BLaER1 treated with 17β-estradiol and CSF1 and Interleukin-3, amounts not matched to agents 10 nM and 100 nM (cell line): ENCODE results near the gene SMC1A.

Experiments
- H3K27ac ChIP-seq, 11 experiments: shearing (Covaris generic); formaldehyde crosslinking; 2 replicates each; pipeline ENCODE4 v1.8.1; 2022
- H3K27me3 ChIP-seq, 11 experiments: shearing (Covaris generic); formaldehyde crosslinking; 2 replicates each; pipeline ENCODE4 v1.8.1; 2022
- H3K36me3 ChIP-seq, 11 experiments: shearing (Covaris generic); formaldehyde crosslinking; 2 replicates each; pipeline ENCODE4 v1.8.1; 2022
- H3K4me1 ChIP-seq, 10 experiments: shearing (Covaris generic); formaldehyde crosslinking; 2 replicates each; pipeline ENCODE4 v1.8.1; 2022
- H3K4me2 ChIP-seq, 11 experiments: shearing (Covaris generic); formaldehyde crosslinking; 2 replicates each; pipeline ENCODE4 v1.8.1; 2022
- H3K4me3 ChIP-seq, 10 experiments: shearing (Covaris generic); formaldehyde crosslinking; 2 replicates each; pipeline ENCODE4 v1.8.1; 2022
- H3K9ac ChIP-seq, 11 experiments: shearing (Covaris generic); formaldehyde crosslinking; 2 replicates each; pipeline ENCODE4 v1.8.1; 2022
- H3K9me3 ChIP-seq, 11 experiments: shearing (Covaris generic); formaldehyde crosslinking; replicated peaks in 1 of 11; 2 replicates each; pipeline ENCODE4 v1.8.1; 2022
- H4K20me1 ChIP-seq, 11 experiments: shearing (Covaris generic); formaldehyde crosslinking; 2 replicates each; pipeline ENCODE4 v1.8.1; 2022
- Cebpa-rat ChIP-seq, 11 experiments: shearing (Covaris generic); IDR thresholded peaks; 2 replicates each; pipeline ENCODE4 v1.8.1; 2022

The SMC1A gene

DNA sequence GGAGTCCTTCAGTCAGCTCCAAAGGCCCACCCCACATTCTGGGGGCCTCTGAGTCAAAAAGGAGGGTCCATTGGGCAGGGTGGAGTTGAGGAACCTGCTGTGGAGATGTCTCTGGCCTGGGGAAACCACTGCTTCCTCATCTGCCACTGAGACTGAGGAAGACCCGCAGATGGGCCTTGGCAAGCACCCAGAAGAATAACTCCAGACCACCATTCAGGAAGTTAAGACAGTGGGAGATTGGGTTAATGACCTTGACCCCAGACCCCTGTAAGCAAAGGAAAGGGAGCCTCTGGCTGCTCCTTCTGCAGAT is 19.8 kb upstream of the SMC1A start:
- H3K27ac ChIP-seq, result peak overlapping the region in 6 of 11 experiments; percentile 48 to 73 (median 54); a peak in 9 of 22 replicates
- peaks cover 24 to 83% (median 54%) of the 10 kb centered on the region in 11 experiments for H3K27me3 ChIP-seq
- H3K4me2 ChIP-seq, result peak overlapping the region; percentile 72 to 92 (median 84)
- no peaks in the 10 kb centered on the region for H3K36me3 ChIP-seq
- H3K4me3 ChIP-seq, result peak overlapping the region; percentile 40 to 69 (median 56); a peak in 17 of 20 replicates
- H3K4me1 ChIP-seq, result peaks cover 8 to 36% (median 24%) of the 10 kb centered on the region in 10 experiments; a peak in 19 of 20 replicates
- H4K20me1 ChIP-seq, result no peaks in the 10 kb centered on the region
- H3K9ac ChIP-seq, result peak overlapping the region in 8 of 11 experiments; percentile 38 to 71 (median 62); a peak in 13 of 22 replicates
- H3K9me3 ChIP-seq, result no peaks in the 10 kb centered on the region
- no peak for TF ChIP-seq Cebpa-rat (IDR thresholded peaks at IDR 0.05)

DNA sequence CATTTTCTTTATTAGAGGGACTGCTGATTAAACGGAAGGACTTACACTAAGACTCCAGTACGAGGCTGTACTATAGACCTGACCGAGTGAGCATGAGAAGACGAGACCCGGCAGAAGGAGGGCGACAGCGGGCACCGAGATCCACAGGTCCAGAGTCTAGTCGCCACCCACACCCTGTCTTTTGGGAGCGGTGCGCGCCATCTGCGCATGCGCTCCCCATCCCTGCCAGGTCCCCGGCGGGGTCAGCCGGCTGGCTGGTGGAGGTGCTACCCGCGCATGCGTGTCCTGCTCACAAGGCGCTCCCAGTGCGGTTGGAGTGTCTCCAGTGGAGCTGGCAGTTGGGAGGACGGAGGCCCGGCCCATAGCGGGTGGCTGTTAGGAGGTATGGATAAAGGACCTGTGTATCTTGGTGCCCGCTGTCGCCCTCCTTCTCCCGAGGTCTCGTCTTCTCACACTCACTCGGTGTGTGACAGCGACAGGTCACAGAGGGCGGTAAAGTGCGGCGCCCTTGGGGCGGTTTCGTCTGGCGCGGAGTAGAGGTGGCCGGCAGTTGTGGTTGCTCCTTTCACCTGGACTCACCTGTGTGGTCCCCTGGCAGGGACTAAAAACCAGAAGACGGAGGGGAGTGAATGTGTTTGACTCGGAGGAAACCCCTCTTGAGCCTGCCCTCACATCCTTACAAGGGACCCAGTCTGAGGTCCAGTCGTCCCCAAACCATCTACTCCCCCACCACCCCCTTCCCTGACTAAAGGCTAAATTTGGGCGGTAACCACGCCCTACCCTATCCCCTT is 19.3 kb upstream of the SMC1A start:
- H3K4me2 ChIP-seq, result peak overlapping the region; percentile 72 to 92 (median 84)
- H3K9ac ChIP-seq, result peak overlapping the region in 10 of 11 experiments; percentile 38 to 71 (median 62); a peak in 20 of 22 replicates
- peak overlapping the region in 9 of 11 experiments; percentile 6 to 73 (median 49); a peak in 13 of 22 replicates for H3K27ac ChIP-seq
- H4K20me1 ChIP-seq, result no peaks in the 10 kb centered on the region
- peaks cover 23 to 82% (median 51%) of the 10 kb centered on the region in 11 experiments for H3K27me3 ChIP-seq
- no peaks in the 10 kb centered on the region for H3K9me3 ChIP-seq
- no peak for TF ChIP-seq Cebpa-rat (IDR thresholded peaks at IDR 0.05)
- H3K4me1 ChIP-seq, result peaks cover 8 to 37% (median 24%) of the 10 kb centered on the region in 10 experiments; a peak in 19 of 20 replicates
- H3K4me3 ChIP-seq, result peak overlapping the region; percentile 40 to 69 (median 56)
- H3K36me3 ChIP-seq, result no peaks in the 10 kb centered on the region

GRCh38 chrX:53440621-53441517 is 18.4 kb upstream of the SMC1A start:
- peak in 4 of 11 experiments; percentile 9 to 54 (median 37); a peak in 4 of 22 replicates for TF ChIP-seq Cebpa-rat (IDR thresholded peaks at IDR 0.05)
- Histone ChIP-seq H3K27me3 (peaks cover 23 to 82% (median 53%) of the 10 kb centered on the region in 11 experiments), H3K4me2 (peak overlapping the region; percentile 72 to 92 (median 84)), H3K36me3 (no peaks in the 10 kb centered on the region), H3K4me1 (peaks cover 8 to 40% (median 24%) of the 10 kb centered on the region in 10 experiments; a peak in 19 of 20 replicates), H3K9me3 (no peaks in the 10 kb centered on the region), H3K4me3 (peak overlapping the region in 9 of 10 experiments; percentile 40 to 69 (median 58); a peak in 13 of 20 replicates), H3K27ac (peak overlapping the region in 7 of 11 experiments; percentile 27 to 73 (median 53); a peak in 11 of 22 replicates), H3K9ac (peak overlapping the region in 8 of 11 experiments; percentile 38 to 71 (median 62); a peak in 9 of 22 replicates), H4K20me1 (no peaks in the 10 kb centered on the region)

DNA sequence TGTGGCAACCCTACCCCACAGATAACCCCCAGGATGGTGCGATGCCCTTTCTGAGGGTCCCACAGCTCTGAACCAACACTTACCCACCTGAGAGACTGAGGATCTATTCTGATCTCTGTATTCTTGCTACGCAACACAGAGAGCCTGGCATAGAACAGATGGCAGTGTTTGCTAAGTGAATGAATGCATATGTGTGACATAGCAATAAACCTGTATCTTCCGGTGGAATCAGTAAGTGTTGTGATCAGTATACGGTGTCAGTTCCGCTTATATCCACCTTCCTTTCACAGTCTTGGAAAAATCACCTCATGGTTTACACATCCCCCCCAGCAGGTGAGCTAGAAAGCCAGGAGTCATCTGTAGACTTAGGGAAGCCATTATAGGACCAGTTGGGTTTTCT is 17.6 kb upstream of the SMC1A start:
- no peaks in the 10 kb centered on the region for H3K36me3 ChIP-seq
- H4K20me1 ChIP-seq, result no peaks in the 10 kb centered on the region
- no peak overlapping the region for H3K9ac ChIP-seq
- H3K4me1 ChIP-seq, result peaks cover 8 to 40% (median 25%) of the 10 kb centered on the region in 10 experiments; a peak in 19 of 20 replicates
- H3K9me3 ChIP-seq, result no peaks in the 10 kb centered on the region
- peaks cover 23 to 83% (median 57%) of the 10 kb centered on the region in 11 experiments for H3K27me3 ChIP-seq
- H3K4me2 ChIP-seq, result peak overlapping the region in 3 of 11 experiments; percentile 82 to 88 (median 85); a peak in 4 of 22 replicates
- H3K27ac ChIP-seq, result peak overlapping the region in 4 of 11 experiments; percentile 14 to 72 (median 44); a peak in 4 of 22 replicates
- no peak overlapping the region for H3K4me3 ChIP-seq
- TF ChIP-seq Cebpa-rat (IDR thresholded peaks at IDR 0.05), result no peak

DNA sequence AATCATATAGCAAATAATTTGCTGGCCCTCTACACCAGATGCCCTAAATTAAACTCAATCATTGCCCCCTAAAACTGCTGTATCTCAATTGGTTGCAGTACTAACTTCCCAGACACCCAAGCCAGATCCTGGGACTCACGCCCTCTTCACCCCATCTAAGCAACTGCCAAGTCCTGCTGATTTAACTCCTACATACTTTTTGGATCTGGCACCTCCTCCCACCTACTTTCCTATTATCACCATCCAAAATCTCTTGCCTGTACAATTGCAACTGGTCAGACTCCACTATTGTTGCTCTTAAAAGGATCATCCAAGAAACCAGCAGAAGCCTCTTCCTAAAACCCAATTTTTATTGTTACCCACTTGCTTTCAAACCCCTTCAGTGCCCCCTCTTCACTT is 16.4 kb upstream of the SMC1A start:
- Histone ChIP-seq H4K20me1 (no peaks in the 10 kb centered on the region), H3K9me3 (no peaks in the 10 kb centered on the region), H3K4me3 (no peak overlapping the region), H3K27me3 (peaks cover 23 to 79% (median 58%) of the 10 kb centered on the region in 11 experiments), H3K9ac (no peak overlapping the region), H3K4me2 (no peak overlapping the region), H3K4me1 (peaks cover 8 to 47% (median 31%) of the 10 kb centered on the region in 10 experiments; a peak in 19 of 20 replicates), H3K36me3 (no peaks in the 10 kb centered on the region), H3K27ac (no peak overlapping the region; a peak in 1 of 22 replicates)
- no peak for TF ChIP-seq Cebpa-rat (IDR thresholded peaks at IDR 0.05)

DNA sequence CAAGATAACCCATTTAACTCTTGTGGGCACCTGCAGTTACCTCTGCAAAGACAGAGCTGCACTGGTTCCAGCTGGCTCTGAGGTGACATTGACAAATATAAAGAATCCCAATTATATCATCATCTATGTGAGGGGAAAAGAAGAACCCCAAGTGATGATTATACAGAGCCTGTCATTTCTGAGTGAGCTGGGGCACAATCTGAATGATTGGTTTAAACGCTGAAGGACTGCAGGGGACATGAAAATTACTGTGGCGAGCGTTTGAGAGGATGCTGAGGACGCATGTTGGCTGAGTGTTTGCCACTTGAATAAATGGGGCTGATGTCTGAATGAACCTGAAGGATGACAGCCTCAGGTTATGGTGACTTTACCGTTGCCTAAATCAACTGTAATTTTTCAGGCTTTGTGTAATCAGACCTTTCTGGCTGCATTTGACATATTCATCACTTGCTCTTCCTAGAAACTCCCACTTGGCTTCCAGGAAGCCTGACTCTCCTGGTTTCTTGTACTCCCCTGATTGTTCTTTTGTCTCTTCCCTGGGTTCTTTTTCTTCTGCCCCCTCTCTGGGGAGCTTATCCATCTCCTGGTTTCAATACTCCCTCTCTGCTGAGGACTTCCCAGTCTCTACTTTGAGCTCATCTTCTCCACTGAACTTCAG is 15.8 kb upstream of the SMC1A start:
- Histone ChIP-seq H3K4me2 (no peak overlapping the region), H3K4me1 (peaks cover 12 to 52% (median 35%) of the 10 kb centered on the region in 10 experiments; a peak in 19 of 20 replicates), H3K9me3 (no peaks in the 10 kb centered on the region), H3K36me3 (no peaks in the 10 kb centered on the region), H4K20me1 (no peaks in the 10 kb centered on the region), H3K27ac (no peak overlapping the region; a peak in 1 of 22 replicates), H3K9ac (no peak overlapping the region), H3K4me3 (no peak overlapping the region), H3K27me3 (peaks cover 28 to 81% (median 63%) of the 10 kb centered on the region in 11 experiments)
- TF ChIP-seq Cebpa-rat (IDR thresholded peaks at IDR 0.05), result no peak

- Histone ChIP-seq H3K36me3 (peaks cover 0 to 5% (median under 1%) of the 10 kb centered on the region in 11 experiments; a peak in 6 of 22 replicates), H3K9ac (no peak overlapping the region), H4K20me1 (no peaks in the 10 kb centered on the region), H3K27me3 (peaks cover 34 to 88% (median 74%) of the 10 kb centered on the region in 11 experiments), H3K9me3 (no peaks in the 10 kb centered on the region), H3K4me1 (peaks cover 10 to 44% (median 32%) of the 10 kb centered on the region in 10 experiments; a peak in 19 of 20 replicates), H3K4me3 (no peak overlapping the region), H3K27ac (no peak overlapping the region), H3K4me2 (0 out of 22 replicates have a peak overlapping the region, but pooled peaks of 1 of the 11 experiments have one; percentile 4)
- TF ChIP-seq Cebpa-rat (IDR thresholded peaks at IDR 0.05), result no peak
Measured at GRCh38 chrX:53437206-53437605, 14.8 kb upstream of the SMC1A start.

GRCh38 chrX:53435997-53436396 is 13.5 kb upstream of the SMC1A start:
- H3K4me1 ChIP-seq, result peaks cover 4 to 32% (median 21%) of the 10 kb centered on the region in 10 experiments; a peak in 18 of 20 replicates
- H4K20me1 ChIP-seq, result no peaks in the 10 kb centered on the region
- no peak overlapping the region for H3K4me3 ChIP-seq
- H3K27me3 ChIP-seq, result peaks cover 41 to 88% (median 77%) of the 10 kb centered on the region in 11 experiments
- H3K36me3 ChIP-seq, result peaks cover 0 to 17% (median 11%) of the 10 kb centered on the region in 11 experiments; a peak in 17 of 22 replicates
- H3K4me2 ChIP-seq, result no peak overlapping the region
- H3K9me3 ChIP-seq, result no peaks in the 10 kb centered on the region
- no peak for TF ChIP-seq Cebpa-rat (IDR thresholded peaks at IDR 0.05)
- H3K27ac ChIP-seq, result no peak overlapping the region
- no peak overlapping the region for H3K9ac ChIP-seq
